A172 (cell line): ENCODE measurements around the gene TEPSIN. TPM values are rescaled to one million over a fixed set of nuclear protein-coding genes. Genes with fewer than 3 reads are reported as not detected.
"Not testable (repeated sequence)": the region's sequence is repeated elsewhere in the genome, so short reads cannot be mapped to it uniquely, and the experiment has no call there.

Experiments used
- DNase-seq: peaks from one replicate; pipeline ENCODE4 v3.0.0-alpha.2; 2015; ENCODE audit warnings: low spot score
- total RNA-seq: library from RNA; depleted of rRNA; stranded (reverse); fragments of >200 nt; shearing (Covaris generic); gene quantifications from 2 replicates; pipeline ENCODE4 v1.2.3, GENCODE V29; 2014

TEPSIN gene
- total RNA-seq, 1 experiment from 2014 or later: 24.1 TPM

- no peak for DNase-seq
Measured at GRCh38 chr17:81236784-81237183, 2.1 kb downstream of the TEPSIN start.

GRCh38 chr17:81235822-81236740 is 2.8 kb downstream of the TEPSIN start:
- no peak for DNase-seq

GRCh38 chr17:81234940-81235821 is 3.7 kb downstream of the TEPSIN start:
- DNase-seq: peak; percentile 42

GRCh38 chr17:81234506-81234855 is 4.4 kb downstream of the TEPSIN start:
- no peak for DNase-seq

- no peak for DNase-seq
Measured at GRCh38 chr17:81233811-81234505, 4.9 kb downstream of the TEPSIN start.

GRCh38 chr17:81233316-81233715 is 5.5 kb downstream of the TEPSIN start:
- no peak for DNase-seq

GRCh38 chr17:81232616-81233241 is 6.1 kb downstream of the TEPSIN start:
- no peak for DNase-seq

- no peak for DNase-seq
Measured at GRCh38 chr17:81231766-81232581, 6.9 kb downstream of the TEPSIN start.

- DNase-seq: no peak
Measured at GRCh38 chr17:81231121-81231645, 7.7 kb downstream of the TEPSIN start.

- DNase-seq: no peak
Measured at GRCh38 chr17:81230043-81230820, 8.6 kb downstream of the TEPSIN start.

GRCh38 chr17:81229666-81229920 is 9.3 kb downstream of the TEPSIN start:
- no peak for DNase-seq

- DNase-seq: no peak
Measured at GRCh38 chr17:81228834-81229665, 9.8 kb downstream of the TEPSIN start.

- no peak for DNase-seq
Measured at GRCh38 chr17:81228420-81228819, 10.4 kb downstream of the TEPSIN start.

GRCh38 chr17:81227630-81228029 is 11.2 kb downstream of the TEPSIN start:
- not testable (repeated sequence) for DNase-seq

GRCh38 chr17:81223762-81224130 is 15.1 kb downstream of the TEPSIN start:
- no peak for DNase-seq

GRCh38 chr17:81222906-81223761 is 15.7 kb downstream of the TEPSIN start, which contains the start of gene CEP131:
CEP131 (minus strand) TSS chr17:81222965; CDS start chr17:81220056, 2,909 bp downstream.
- DNase-seq: peak; percentile 95

- no peak for DNase-seq
Measured at GRCh38 chr17:81222620-81222905, 16.3 kb downstream of the TEPSIN start.
